H1 (cell line): ENCODE data around the gene METTL8. TPM values are rescaled to one million over a fixed set of nuclear protein-coding genes. Genes with fewer than 3 reads are reported as not detected.

Source experiments
- CTCF ChIA-PET: fragments of 300-600 bp; sonication (Branson Sonifier 250); formaldehyde crosslinking; loops from one replicate; lab custom pipeline; 2021; ENCODE audit not compliant: partially characterized antibody; lab: Charles Lee
- POLR2A ChIA-PET: fragments of 300-600 bp; sonication (Branson Sonifier 250); formaldehyde crosslinking; loops from one replicate; lab custom pipeline; 2021; ENCODE audit warnings: inconsistent platforms; ENCODE audit not compliant: partially characterized antibody; lab: Charles Lee
- DNase-seq, 2 experiments: peaks; one replicate each; pipeline versions ENCODE4 v3.0.0 to v3.0.0-alpha.2; 2010 to 2022; ENCODE audit warnings: low spot score in 2 of 2, low read depth in 1 of 2, mixed read lengths in 1 of 2
- FAIRE-seq: peaks from 2 replicates; lab custom pipeline; 2011; peaks lifted over from hg19 to GRCh38; lab: Jason Lieb, UNC
- H2AFZ ChIP-seq: 2 replicates; pipeline ENCODE4 v1.8.1; 2012; ENCODE audit warnings: low read length, inconsistent platforms
- H2AK5ac ChIP-seq: 2 replicates; pipeline ENCODE4 v1.6.1; 2013; ENCODE audit warnings: low read depth, low read length
- H2BK120ac ChIP-seq: replicated peaks from 2 replicates; pipeline ENCODE3; 2013; ENCODE audit warnings: low read depth, low read length, inconsistent platforms
- H2BK12ac ChIP-seq: 2 replicates; pipeline ENCODE4 v1.6.1; 2013; ENCODE audit warnings: low read depth, low read length
- H2BK15ac ChIP-seq: 2 replicates; pipeline ENCODE4 v1.6.1; 2013; ENCODE audit warnings: low read length
- H2BK20ac ChIP-seq: 2 replicates; pipeline ENCODE4 v1.6.1; 2013; ENCODE audit warnings: low read length
- H2BK5ac ChIP-seq: 2 replicates; pipeline ENCODE4 v1.6.1; 2013; ENCODE audit warnings: low read depth, low read length
- H3K14ac ChIP-seq: 2 replicates; pipeline ENCODE4 v1.6.1; 2013; ENCODE audit warnings: inconsistent platforms; ENCODE audit not compliant: insufficient read length
- H3K18ac ChIP-seq: 2 replicates; pipeline ENCODE4 v1.6.1; 2013; ENCODE audit warnings: low read length; ENCODE audit errors: extremely low read depth
- H3K23ac ChIP-seq: 2 replicates; pipeline ENCODE4 v1.6.1; 2013; ENCODE audit warnings: inconsistent platforms; ENCODE audit not compliant: insufficient read length
- H3K23me2 ChIP-seq: 2 replicates; pipeline ENCODE4 v1.6.1; 2013; ENCODE audit warnings: low read depth, low read length
- H3K27ac ChIP-seq: 2 replicates; pipeline ENCODE4 v1.6.1; 2011; ENCODE audit warnings: low read depth, low read length, inconsistent platforms
- H3K27me3 ChIP-seq, 4 experiments: replicated peaks in 1 of 4; 1 replicate in 1 of 4; 2 replicates in 3 of 4; pipeline versions ENCODE4 v1.6.1 to v1.8.1; 2011 to 2013; ENCODE audit warnings: low read length in 3 of 4, mild to moderate bottlenecking in 3 of 4, inconsistent platforms in 2 of 4, mixed read lengths in 2 of 4, moderate library complexity in 1 of 4; ENCODE audit not compliant: control insufficient read depth in 3 of 4, insufficient read depth in 3 of 4; ENCODE audit errors: extremely low read depth in 1 of 4
- H3K36me3 ChIP-seq, 4 experiments: 2 replicates each; pipeline versions ENCODE4 v1.6.1 to v1.8.1; 2011 to 2013; ENCODE audit warnings: mild to moderate bottlenecking in 4 of 4, low read length in 3 of 4, moderate library complexity in 2 of 4, control low read depth in 1 of 4, inconsistent platforms in 1 of 4; ENCODE audit not compliant: insufficient read depth in 4 of 4, control insufficient read depth in 2 of 4
- H3K4ac ChIP-seq: replicated peaks from 2 replicates; pipeline ENCODE3; 2013; ENCODE audit warnings: low read length, low read depth, mixed read lengths, inconsistent platforms; ENCODE audit not compliant: insufficient read length
- H3K4me1 ChIP-seq, 4 experiments: replicated peaks in 1 of 4; 1 replicate in 1 of 4; 2 replicates in 3 of 4; pipeline versions ENCODE4 v1.6.1 to v1.8.1; 2011 to 2013; ENCODE audit warnings: low read length in 3 of 4, inconsistent platforms in 2 of 4, mixed read lengths in 1 of 4; ENCODE audit not compliant: insufficient read depth in 4 of 4, control insufficient read depth in 3 of 4
- H3K4me2 ChIP-seq, 2 experiments: 2 replicates each; pipeline versions ENCODE4 v1.6.1 to v1.8.1; 2011 to 2013; ENCODE audit warnings: low read depth in 2 of 2, low read length in 2 of 2, control low read depth in 1 of 2, inconsistent platforms in 1 of 2, mild to moderate bottlenecking in 1 of 2; ENCODE audit not compliant: insufficient read depth in 1 of 2
- H3K4me3 ChIP-seq, 4 experiments: fragments of 200-600, 300-600 bp in 1 of 4; sonication (generic), shearing (Covaris generic), sonication (Bioruptor Twin) in 1 of 4; 2 replicates each; pipeline versions ENCODE4 v1.5.1 to v1.8.1; 2011 to 2016; ENCODE audit warnings: low read length in 4 of 4, low read depth in 3 of 4, control low read depth in 2 of 4, inconsistent platforms in 2 of 4, mild to moderate bottlenecking in 2 of 4, mixed read lengths in 1 of 4, moderate library complexity in 1 of 4; ENCODE audit not compliant: insufficient read depth in 2 of 4; ENCODE audit errors: extremely low read depth in 1 of 4
- H3K56ac ChIP-seq: replicated peaks from 2 replicates; pipeline ENCODE3; 2013; ENCODE audit warnings: low read depth, mild to moderate bottlenecking, mixed read lengths, low read length, inconsistent platforms; ENCODE audit not compliant: insufficient read length
- H3K79me1 ChIP-seq: 2 replicates; pipeline ENCODE4 v1.6.1; 2013; ENCODE audit warnings: low read depth, low read length, control low read depth
- H3K79me2 ChIP-seq, 2 experiments: 2 replicates each; pipeline versions ENCODE4 v1.6.1 to v1.8.1; 2012 to 2013; ENCODE audit warnings: low read length in 2 of 2, mild to moderate bottlenecking in 2 of 2, inconsistent platforms in 1 of 2; ENCODE audit not compliant: insufficient read depth in 2 of 2, control insufficient read depth in 1 of 2
- H3K9ac ChIP-seq, 4 experiments: replicated peaks in 1 of 4; 1 replicate in 1 of 4; 2 replicates in 3 of 4; pipeline versions ENCODE4 v1.6.1 to v1.8.1; 2011 to 2013; ENCODE audit warnings: low read depth in 3 of 4, low read length in 3 of 4, control low read depth in 2 of 4, mild to moderate bottlenecking in 2 of 4, moderate library complexity in 2 of 4, inconsistent platforms in 1 of 4; ENCODE audit errors: extremely low read depth in 1 of 4
- H3K9me3 ChIP-seq, 2 experiments: 2 replicates each; pipeline versions ENCODE4 v1.6.1 to v1.8.1; 2012 to 2013; ENCODE audit warnings: mild to moderate bottlenecking in 2 of 2, moderate library complexity in 2 of 2, control low read depth in 1 of 2, inconsistent platforms in 1 of 2, low read depth in 1 of 2, low read length in 1 of 2, mixed read lengths in 1 of 2; ENCODE audit not compliant: insufficient read depth in 2 of 2
- H4K20me1 ChIP-seq, 2 experiments: replicated peaks in 1 of 2; 2 replicates each; pipeline versions ENCODE3 to v1.8.1; 2011 to 2013; ENCODE audit warnings: inconsistent platforms in 2 of 2, low read length in 2 of 2, mild to moderate bottlenecking in 1 of 2; ENCODE audit not compliant: insufficient read depth in 2 of 2, control insufficient read depth in 1 of 2
- H4K5ac ChIP-seq: 2 replicates; pipeline ENCODE4 v1.6.1; 2013; ENCODE audit warnings: low read length, low read depth, mixed read lengths, inconsistent platforms; ENCODE audit not compliant: insufficient read length
- H4K8ac ChIP-seq: 2 replicates; pipeline ENCODE4 v1.8.0; 2013; ENCODE audit warnings: mild to moderate bottlenecking, moderate library complexity, low read length, inconsistent platforms; ENCODE audit not compliant: insufficient read depth; ENCODE audit errors: extremely low read depth
- H4K91ac ChIP-seq: replicated peaks from 2 replicates; pipeline ENCODE3; 2013; ENCODE audit warnings: low read length, mixed read lengths, inconsistent platforms; ENCODE audit not compliant: insufficient read length
- BCL11A ChIP-seq, 2 experiments: IDR thresholded peaks; one replicate each; pipeline ENCODE4 v1.6.1; 2011; ENCODE audit warnings: low read depth in 2 of 2, low read length in 2 of 2, mild to moderate bottlenecking in 2 of 2
- JUN ChIP-seq: IDR thresholded peaks from 2 replicates; pipeline ENCODE4 v1.6.1; 2011; ENCODE audit warnings: low read depth, mild to moderate bottlenecking, improper control_type of control experiment, low read length
- JUND ChIP-seq: IDR thresholded peaks from 2 replicates; pipeline ENCODE4 v1.6.1; 2011; ENCODE audit warnings: mild to moderate bottlenecking, improper control_type of control experiment, low read length
- POLR2AphosphoS5 ChIP-seq: IDR thresholded peaks from 2 replicates; pipeline ENCODE4 v1.6.1; 2011; ENCODE audit warnings: low read depth, low read length
- RNF2 ChIP-seq: fragments of 200-900, 300-1000 bp; sonication (generic); IDR thresholded peaks from 2 replicates; pipeline ENCODE4 v1.7.1; 2016; ENCODE audit warnings: borderline replicate concordance, low read depth, mild to moderate bottlenecking, antibody characterized with exemption, low read length; ENCODE audit not compliant: poor library complexity, severe bottlenecking; ENCODE audit errors: missing control alignments
- SRF ChIP-seq: IDR thresholded peaks from 2 replicates; pipeline ENCODE4 v1.6.1; 2011; ENCODE audit warnings: mild to moderate bottlenecking, low read depth, low read length, moderate library complexity
- WGBS, 2 experiments: shearing (Covaris generic) in 1 of 2; methylation state at CpG; one replicate each; pipeline versions ENCODE4 v1.1.6 to v1.1.7; 2013 to 2015; ENCODE audit warnings: low lambda C conversion rate in 2 of 2, mixed read lengths in 2 of 2, inconsistent platforms in 1 of 2, low coverage in 1 of 2, missing lambda C conversion rate in 1 of 2; ENCODE audit not compliant: insufficient replicate concordance in 2 of 2, insufficient coverage in 1 of 2, insufficient read length in 1 of 2; ENCODE audit errors: extremely low coverage in 1 of 2, missing lambda C conversion rate in 1 of 2; 5-methylcytosine and 5-hydroxymethylcytosine counted together
- polyA plus RNA-seq, 7 experiments: library from polyadenylated mRNA; depleted of rRNA in 3 of 7; stranded (reverse) in 5 of 7; unstranded in 2 of 7; fragments of >200 nt in 5 of 7; fragments of 200-250 nt in 2 of 7; gene quantifications; 1 replicate in 5 of 7; 2 replicates in 1 of 7; 4 replicates in 1 of 7; pipeline versions ENCODE4 v1.2.1 to v1.2.3, GENCODE V29; 2011 to 2013; ENCODE audit warnings: missing spikeins in 2 of 7, mixed read lengths in 2 of 7
- total RNA-seq: library from RNA; stranded (reverse); fragmentation: NEBNext Ultra II Directional; extraction: Animal tissue kit (Norgen Biotek cat#: 25700); gene quantifications from 2 replicates; pipeline ENCODE4 v1.2.1, GENCODE V29; 2021

Gene METTL8
- total and polyA plus RNA-seq, 2 of the 8 experiments (the other 6 are each of a cell fraction or from before 2014, with no cell fraction given), result 17.6 to 79.7 TPM

DNA sequence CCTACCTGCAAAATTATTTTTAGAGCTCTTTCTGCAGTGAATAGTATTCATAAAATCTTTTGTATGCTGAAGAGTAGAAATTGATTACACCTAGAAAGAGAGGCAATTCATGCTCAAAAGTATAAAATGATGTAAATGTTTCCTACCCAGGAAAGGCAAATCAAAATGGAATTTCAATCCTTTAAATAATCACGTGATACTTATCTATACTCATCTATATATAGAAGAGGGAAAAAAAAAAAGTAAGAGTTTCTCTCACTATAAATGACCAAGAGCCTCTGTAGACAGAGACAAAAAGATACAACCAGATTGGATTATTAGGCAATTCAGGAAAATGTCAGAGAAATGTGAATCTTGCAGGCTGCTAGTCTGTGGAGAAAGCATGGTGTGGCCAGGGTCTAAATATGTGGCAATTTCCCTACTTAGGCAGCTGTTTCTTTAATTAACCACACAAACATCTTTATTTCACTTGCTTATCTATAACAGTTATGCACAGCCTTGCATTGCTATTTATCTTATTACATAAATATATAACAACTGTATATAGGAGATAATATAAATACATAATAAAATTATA, 39.5 kb downstream of the METTL8 start:
- no peak overlapping the region for H2BK120ac ChIP-seq
- H3K23ac ChIP-seq, result no peak overlapping the region
- no peak for FAIRE-seq
- no peaks in the 10 kb centered on the region for H3K27me3 ChIP-seq
- no peak overlapping the region for H2AFZ ChIP-seq
- H2BK12ac ChIP-seq, result no peak overlapping the region
- H3K23me2 ChIP-seq, result no peaks in the 10 kb centered on the region
- no peak overlapping the region for H3K27ac ChIP-seq
- TF ChIP-seq JUN (no peak), JUND (no peak), POLR2AphosphoS5 (no peak), RNF2 (no peak), SRF (no peak), BCL11A (IDR thresholded peaks at IDR 0.05; ENCODE audit: low read depth in 2 of 2, low read length in 2 of 2) (no peak)
- no peak overlapping the region for H3K4me3 ChIP-seq
- no peak overlapping the region for H3K18ac ChIP-seq
- H2BK5ac ChIP-seq, result no peak overlapping the region
- H3K79me2 ChIP-seq, result peaks cover 0 to 69% of the 10 kb centered on the region in 2 experiments; a peak in 2 of 4 replicates
- no peak overlapping the region for H3K4me2 ChIP-seq
- no peak overlapping the region for H4K8ac ChIP-seq
- no peak overlapping the region for H2BK20ac ChIP-seq
- H3K4me1 ChIP-seq, result peaks cover 0 to 5% (median under 1%) of the 10 kb centered on the region in 4 experiments; a peak in 2 of 7 replicates
- no peak overlapping the region for H2AK5ac ChIP-seq
- H3K36me3 ChIP-seq, result no peaks in the 10 kb centered on the region
- H4K20me1 ChIP-seq, result no peaks in the 10 kb centered on the region
- H3K9ac ChIP-seq, result no peak overlapping the region
- H2BK15ac ChIP-seq, result no peak overlapping the region
- no peaks in the 10 kb centered on the region for H3K79me1 ChIP-seq
- POLR2A ChIA-PET, result interaction anchor here (1.2 kb wide), 1 partner anchor 40 kb away, joined by 3 read pairs; the partner anchor contains the start of genes DCAF17 and METTL8
- H4K91ac ChIP-seq, result no peak overlapping the region
- H4K5ac ChIP-seq, result no peak overlapping the region
- DNase-seq, result no peak
- CTCF ChIA-PET, result interaction anchor here (0.8 to 1.2 kb wide), 4 partner anchors 22 to 307 kb away, joined by 3 to 5 read pairs (median 3); partner anchors contain the start of genes DCAF17 and METTL8
- H3K14ac ChIP-seq, result no peak overlapping the region
- H3K9me3 ChIP-seq, result no peaks in the 10 kb centered on the region
- no peak overlapping the region for H3K4ac ChIP-seq
- H3K56ac ChIP-seq, result no peak overlapping the region
- WGBS, 2 experiments, result 88% methylated on average over 1 of the region's 1 CpG; no CpG with 5 or more reads in 1 of the 2 experiments
